ENCODE data around the gene PPP3CB.

The PPP3CB gene

GRCh38 chr10:73460897-73461296 is 34.9 kb downstream of the PPP3CB start (continued):
- TF ChIP-seq PATZ1 (CRISPR knock-in tag; IDR thresholded peaks at IDR 0.05; ENCODE audit: borderline replicate concordance) (no peak), SNAI2 (CRISPR knock-in tag; IDR thresholded peaks at IDR 0.05) (no peak), ESRRG (CRISPR knock-in tag; IDR thresholded peaks at IDR 0.05) (no peak), TCF4 (CRISPR knock-in tag; IDR thresholded peaks at IDR 0.05; ENCODE audit: borderline replicate concordance) (no peak), POU6F1 (CRISPR knock-in tag; IDR thresholded peaks at IDR 0.05; ENCODE audit: borderline replicate concordance, low read depth) (no peak), ZFP30 (CRISPR knock-in tag; IDR thresholded peaks at IDR 0.05) (no peak), ZNF565 (CRISPR knock-in tag; conservative IDR thresholded peaks at IDR 0.05; ENCODE audit: low read depth) (no peak), CSDC2 (CRISPR knock-in tag; IDR thresholded peaks at IDR 0.05) (no peak)
- TF ChIP-seq, protein P1, sequence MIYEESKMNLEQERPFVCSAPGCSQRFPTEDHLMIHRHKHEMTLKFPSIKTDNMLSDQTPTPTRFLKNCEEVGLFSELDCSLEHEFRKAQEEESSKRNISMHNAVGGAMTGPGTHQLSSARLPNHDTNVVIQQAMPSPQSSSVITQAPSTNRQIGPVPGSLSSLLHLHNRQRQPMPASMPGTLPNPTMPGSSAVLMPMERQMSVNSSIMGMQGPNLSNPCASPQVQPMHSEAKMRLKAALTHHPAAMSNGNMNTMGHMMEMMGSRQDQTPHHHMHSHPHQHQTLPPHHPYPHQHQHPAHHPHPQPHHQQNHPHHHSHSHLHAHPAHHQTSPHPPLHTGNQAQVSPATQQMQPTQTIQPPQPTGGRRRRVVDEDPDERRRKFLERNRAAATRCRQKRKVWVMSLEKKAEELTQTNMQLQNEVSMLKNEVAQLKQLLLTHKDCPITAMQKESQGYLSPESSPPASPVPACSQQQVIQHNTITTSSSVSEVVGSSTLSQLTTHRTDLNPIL (CRISPR knock-in tag; IDR thresholded peaks at IDR 0.05; ENCODE audit: low read depth), result no peak

DNA sequence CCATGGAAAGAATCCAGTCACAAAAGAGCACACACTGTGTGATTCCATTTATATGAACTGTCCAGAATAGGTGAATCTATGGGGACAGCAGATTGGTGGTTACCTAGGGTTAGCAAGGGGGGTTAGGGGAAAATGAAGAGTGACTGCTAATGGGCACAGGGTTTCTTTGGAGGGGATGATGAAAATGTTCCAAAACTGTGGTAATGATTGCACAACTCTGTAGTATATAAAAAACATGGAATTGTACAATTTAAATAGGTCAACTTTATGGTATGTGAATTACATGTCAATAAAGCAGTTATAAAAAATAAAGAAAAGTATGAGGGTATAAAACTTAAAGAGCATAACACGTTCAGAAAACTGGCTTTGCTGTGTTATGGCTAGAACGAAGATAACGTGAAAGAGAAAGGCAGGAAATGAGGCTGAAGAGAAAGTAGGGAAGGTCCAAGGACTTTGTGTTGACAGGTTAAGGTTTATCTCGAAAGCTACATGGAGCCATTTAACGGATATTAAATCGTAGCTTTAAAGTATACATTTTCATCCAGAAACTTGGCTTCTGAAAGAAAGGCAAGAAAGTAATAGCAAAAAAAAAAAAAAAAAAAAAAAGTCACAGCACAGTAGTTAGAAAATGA is 36.0 kb downstream of the PPP3CB start:
- TF ChIP-seq ESRRG (CRISPR knock-in tag; IDR thresholded peaks at IDR 0.05) (no peak), CSDC2 (CRISPR knock-in tag; IDR thresholded peaks at IDR 0.05) (no peak), BACH2 (CRISPR knock-in tag; IDR thresholded peaks at IDR 0.05; ENCODE audit: borderline replicate concordance) (no peak), POU6F1 (CRISPR knock-in tag; IDR thresholded peaks at IDR 0.05; ENCODE audit: borderline replicate concordance, low read depth) (no peak), ZNF565 (CRISPR knock-in tag; conservative IDR thresholded peaks at IDR 0.05; ENCODE audit: low read depth) (no peak), CSRNP3 (CRISPR knock-in tag; IDR thresholded peaks at IDR 0.05) (no peak), PATZ1 (CRISPR knock-in tag; IDR thresholded peaks at IDR 0.05; ENCODE audit: borderline replicate concordance) (no peak), GLIS3 (CRISPR knock-in tag; IDR thresholded peaks at IDR 0.05) (no peak), TCF4 (CRISPR knock-in tag; IDR thresholded peaks at IDR 0.05; ENCODE audit: borderline replicate concordance) (no peak), RARB (CRISPR knock-in tag; IDR thresholded peaks at IDR 0.05) (no peak), ISL1 (CRISPR knock-in tag; IDR thresholded peaks at IDR 0.05) (no peak), TOX (CRISPR knock-in tag; IDR thresholded peaks at IDR 0.05; ENCODE audit: borderline replicate concordance) (no peak)
- TF ChIP-seq, protein P2, sequence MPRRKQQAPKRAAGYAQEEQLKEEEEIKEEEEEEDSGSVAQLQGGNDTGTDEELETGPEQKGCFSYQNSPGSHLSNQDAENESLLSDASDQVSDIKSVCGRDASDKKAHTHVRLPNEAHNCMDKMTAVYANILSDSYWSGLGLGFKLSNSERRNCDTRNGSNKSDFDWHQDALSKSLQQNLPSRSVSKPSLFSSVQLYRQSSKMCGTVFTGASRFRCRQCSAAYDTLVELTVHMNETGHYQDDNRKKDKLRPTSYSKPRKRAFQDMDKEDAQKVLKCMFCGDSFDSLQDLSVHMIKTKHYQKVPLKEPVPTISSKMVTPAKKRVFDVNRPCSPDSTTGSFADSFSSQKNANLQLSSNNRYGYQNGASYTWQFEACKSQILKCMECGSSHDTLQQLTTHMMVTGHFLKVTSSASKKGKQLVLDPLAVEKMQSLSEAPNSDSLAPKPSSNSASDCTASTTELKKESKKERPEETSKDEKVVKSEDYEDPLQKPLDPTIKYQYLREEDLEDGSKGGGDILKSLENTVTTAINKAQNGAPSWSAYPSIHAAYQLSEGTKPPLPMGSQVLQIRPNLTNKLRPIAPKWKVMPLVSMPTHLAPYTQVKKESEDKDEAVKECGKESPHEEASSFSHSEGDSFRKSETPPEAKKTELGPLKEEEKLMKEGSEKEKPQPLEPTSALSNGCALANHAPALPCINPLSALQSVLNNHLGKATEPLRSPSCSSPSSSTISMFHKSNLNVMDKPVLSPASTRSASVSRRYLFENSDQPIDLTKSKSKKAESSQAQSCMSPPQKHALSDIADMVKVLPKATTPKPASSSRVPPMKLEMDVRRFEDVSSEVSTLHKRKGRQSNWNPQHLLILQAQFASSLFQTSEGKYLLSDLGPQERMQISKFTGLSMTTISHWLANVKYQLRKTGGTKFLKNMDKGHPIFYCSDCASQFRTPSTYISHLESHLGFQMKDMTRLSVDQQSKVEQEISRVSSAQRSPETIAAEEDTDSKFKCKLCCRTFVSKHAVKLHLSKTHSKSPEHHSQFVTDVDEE (CRISPR knock-in tag; IDR thresholded peaks at IDR 0.05), result no peak

More for the DNA sequence above, 36.0 kb downstream of the PPP3CB start:
- no peak for ATAC-seq
